K562 (cell line): ENCODE data around the gene RABGAP1L.

Experiments used
- BRCA1 ChIP-seq, 2 experiments: fragments of 450-650 bp in 1 of 2; sonication (generic) in 1 of 2; formaldehyde crosslinking in 1 of 2; IDR thresholded peaks; 2 replicates each; pipeline versions ENCODE4 v1.5.0 to v1.6.1; 2017 to 2020; ENCODE audit warnings: mild to moderate bottlenecking in 1 of 2, missing genetic modification reagents in 1 of 2
- CHD1 ChIP-seq: fragments of 200-600 bp; sonication (generic); IDR thresholded peaks from one replicate; pipeline ENCODE4 v1.6.1; 2012; ENCODE audit warnings: mild to moderate bottlenecking, moderate library complexity, low read length, inconsistent platforms
- CREB1 ChIP-seq, 2 experiments: sonication (generic) in 1 of 2; formaldehyde crosslinking in 1 of 2; IDR thresholded peaks; 2 replicates each; pipeline versions ENCODE4 v1.6.1 to v1.8.0; 2012 to 2022; ENCODE audit warnings: inconsistent platforms in 1 of 2, mild to moderate bottlenecking in 1 of 2, missing genetic modification reagents in 1 of 2, moderate library complexity in 1 of 2
- EP300 ChIP-seq: IDR thresholded peaks from 2 replicates; pipeline ENCODE4 v1.6.1; 2012; ENCODE audit warnings: low read length, improper control_type of control experiment
- EZH2 ChIP-seq: IDR thresholded peaks from 2 replicates; pipeline ENCODE4 v1.6.1; 2012; ENCODE audit warnings: low read depth, mild to moderate bottlenecking, inconsistent platforms, low read length, borderline replicate concordance
- HNRNPL ChIP-seq: fragments of 200-400 bp; formaldehyde crosslinking; IDR thresholded peaks from 2 replicates; pipeline ENCODE4 v1.6.1; 2017; ENCODE audit warnings: low read depth, mild to moderate bottlenecking, low read length
- NCOA2 ChIP-seq, 2 experiments: fragments of 450-650 bp; IDR thresholded peaks; 2 replicates each; pipeline ENCODE4 v1.6.1; 2018; ENCODE audit warnings: mild to moderate bottlenecking in 2 of 2, moderate library complexity in 1 of 2; ENCODE audit not compliant: partially characterized antibody in 2 of 2
- SPI1 ChIP-seq: IDR thresholded peaks from 2 replicates; pipeline ENCODE4 v1.6.1; 2011; ENCODE audit warnings: low read depth, low read length, control low read depth, borderline replicate concordance
- TCF7L2 ChIP-seq: fragments of 150-350 bp; IDR thresholded peaks from 2 replicates; pipeline ENCODE4 v1.6.1; 2016; ENCODE audit warnings: low read depth, mild to moderate bottlenecking, low read length, moderate library complexity
- TF ChIP-seq, protein P1 (sequence below), 3 experiments: IDR thresholded peaks in 2 of 3; conservative IDR thresholded peaks in 1 of 3; 2 replicates each; pipeline ENCODE4 v1.5.1; 2011 to 2012; ENCODE audit warnings: low read length in 3 of 3, mild to moderate bottlenecking in 3 of 3, control low read depth in 2 of 3, improper control_type of control experiment in 1 of 3, inconsistent platforms in 1 of 3, low read depth in 1 of 3, mixed read lengths in 1 of 3, moderate library complexity in 1 of 3; ENCODE audit not compliant: insufficient read depth in 2 of 3
- TF ChIP-seq, protein P2 (sequence below): sonication (generic); formaldehyde crosslinking; IDR thresholded peaks from 2 replicates; pipeline ENCODE4 v1.8.1; 2023; ENCODE audit warnings: mild to moderate bottlenecking, missing genetic modification reagents, moderate library complexity
- TF ChIP-seq, protein P3 (sequence below), 2 experiments: fragments of 450-650 bp; formaldehyde crosslinking in 1 of 2; IDR thresholded peaks; 2 replicates each; pipeline versions ENCODE4 v1.4.0 to v1.6.1; 2014 to 2020; ENCODE audit warnings: mild to moderate bottlenecking in 2 of 2, borderline replicate concordance in 1 of 2, low read depth in 1 of 2
- TF ChIP-seq, protein P4 (sequence below): fragments of 200-800 bp; sonication (Bioruptor generic); IDR thresholded peaks from 2 replicates; pipeline ENCODE4 v1.6.1; 2017; ENCODE audit warnings: missing genetic modification characterization, missing compliant biosample characterization
- TF ChIP-seq, protein P5 (sequence below): sonication (generic); formaldehyde crosslinking; IDR thresholded peaks from 2 replicates; pipeline ENCODE4 v1.5.0; 2020; ENCODE audit warnings: missing genetic modification reagents

DNA sequence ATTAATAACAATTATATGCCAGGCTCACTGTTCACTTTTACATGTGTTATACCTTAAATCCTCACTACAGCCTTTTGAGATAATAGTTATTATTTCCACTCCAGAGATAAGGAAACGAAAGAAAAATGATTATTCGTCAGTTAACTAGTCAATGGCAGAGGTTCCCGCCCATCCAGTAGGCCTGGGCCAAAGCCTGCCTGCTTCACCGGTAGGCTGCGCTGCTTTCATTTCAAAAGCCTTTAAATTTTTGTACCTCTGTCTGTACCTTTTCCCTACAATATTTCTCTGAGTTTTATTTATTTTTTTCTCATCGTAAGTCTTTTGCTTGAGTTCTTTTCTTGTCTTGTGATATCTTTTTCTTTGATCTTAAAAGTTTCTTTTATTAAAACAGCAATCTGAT lies 292.1 kb downstream of the RABGAP1L start:
- TF ChIP-seq NCOA2 (IDR thresholded peaks at IDR 0.05; ENCODE audit: partially characterized antibody in 2 of 2) (no peak), TCF7L2 (no peak), CREB1 (IDR thresholded peaks at IDR 0.05) (no peak), CREB1 (CRISPR knock-in tag; IDR thresholded peaks at IDR 0.05) (no peak), HNRNPL (no peak), EZH2 (no peak), CHD1 (no peak), BRCA1 (IDR thresholded peaks at IDR 0.05) (no peak), BRCA1 (CRISPR knock-in tag; IDR thresholded peaks at IDR 0.05) (no peak), EP300 (no peak), SPI1 (no peak)
- TF ChIP-seq, protein P1, sequence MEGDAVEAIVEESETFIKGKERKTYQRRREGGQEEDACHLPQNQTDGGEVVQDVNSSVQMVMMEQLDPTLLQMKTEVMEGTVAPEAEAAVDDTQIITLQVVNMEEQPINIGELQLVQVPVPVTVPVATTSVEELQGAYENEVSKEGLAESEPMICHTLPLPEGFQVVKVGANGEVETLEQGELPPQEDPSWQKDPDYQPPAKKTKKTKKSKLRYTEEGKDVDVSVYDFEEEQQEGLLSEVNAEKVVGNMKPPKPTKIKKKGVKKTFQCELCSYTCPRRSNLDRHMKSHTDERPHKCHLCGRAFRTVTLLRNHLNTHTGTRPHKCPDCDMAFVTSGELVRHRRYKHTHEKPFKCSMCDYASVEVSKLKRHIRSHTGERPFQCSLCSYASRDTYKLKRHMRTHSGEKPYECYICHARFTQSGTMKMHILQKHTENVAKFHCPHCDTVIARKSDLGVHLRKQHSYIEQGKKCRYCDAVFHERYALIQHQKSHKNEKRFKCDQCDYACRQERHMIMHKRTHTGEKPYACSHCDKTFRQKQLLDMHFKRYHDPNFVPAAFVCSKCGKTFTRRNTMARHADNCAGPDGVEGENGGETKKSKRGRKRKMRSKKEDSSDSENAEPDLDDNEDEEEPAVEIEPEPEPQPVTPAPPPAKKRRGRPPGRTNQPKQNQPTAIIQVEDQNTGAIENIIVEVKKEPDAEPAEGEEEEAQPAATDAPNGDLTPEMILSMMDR (IDR thresholded peaks at IDR 0.05 in 2 of 3, conservative IDR thresholded peaks at IDR 0.05 in 1 of 3; ENCODE audit: insufficient read depth in 2 of 3, low read depth in 1 of 3, low read length in 3 of 3) = no peak
- TF ChIP-seq, protein P2, sequence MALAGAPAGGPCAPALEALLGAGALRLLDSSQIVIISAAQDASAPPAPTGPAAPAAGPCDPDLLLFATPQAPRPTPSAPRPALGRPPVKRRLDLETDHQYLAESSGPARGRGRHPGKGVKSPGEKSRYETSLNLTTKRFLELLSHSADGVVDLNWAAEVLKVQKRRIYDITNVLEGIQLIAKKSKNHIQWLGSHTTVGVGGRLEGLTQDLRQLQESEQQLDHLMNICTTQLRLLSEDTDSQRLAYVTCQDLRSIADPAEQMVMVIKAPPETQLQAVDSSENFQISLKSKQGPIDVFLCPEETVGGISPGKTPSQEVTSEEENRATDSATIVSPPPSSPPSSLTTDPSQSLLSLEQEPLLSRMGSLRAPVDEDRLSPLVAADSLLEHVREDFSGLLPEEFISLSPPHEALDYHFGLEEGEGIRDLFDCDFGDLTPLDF (CRISPR knock-in tag) = no peak
- TF ChIP-seq, protein P3, sequence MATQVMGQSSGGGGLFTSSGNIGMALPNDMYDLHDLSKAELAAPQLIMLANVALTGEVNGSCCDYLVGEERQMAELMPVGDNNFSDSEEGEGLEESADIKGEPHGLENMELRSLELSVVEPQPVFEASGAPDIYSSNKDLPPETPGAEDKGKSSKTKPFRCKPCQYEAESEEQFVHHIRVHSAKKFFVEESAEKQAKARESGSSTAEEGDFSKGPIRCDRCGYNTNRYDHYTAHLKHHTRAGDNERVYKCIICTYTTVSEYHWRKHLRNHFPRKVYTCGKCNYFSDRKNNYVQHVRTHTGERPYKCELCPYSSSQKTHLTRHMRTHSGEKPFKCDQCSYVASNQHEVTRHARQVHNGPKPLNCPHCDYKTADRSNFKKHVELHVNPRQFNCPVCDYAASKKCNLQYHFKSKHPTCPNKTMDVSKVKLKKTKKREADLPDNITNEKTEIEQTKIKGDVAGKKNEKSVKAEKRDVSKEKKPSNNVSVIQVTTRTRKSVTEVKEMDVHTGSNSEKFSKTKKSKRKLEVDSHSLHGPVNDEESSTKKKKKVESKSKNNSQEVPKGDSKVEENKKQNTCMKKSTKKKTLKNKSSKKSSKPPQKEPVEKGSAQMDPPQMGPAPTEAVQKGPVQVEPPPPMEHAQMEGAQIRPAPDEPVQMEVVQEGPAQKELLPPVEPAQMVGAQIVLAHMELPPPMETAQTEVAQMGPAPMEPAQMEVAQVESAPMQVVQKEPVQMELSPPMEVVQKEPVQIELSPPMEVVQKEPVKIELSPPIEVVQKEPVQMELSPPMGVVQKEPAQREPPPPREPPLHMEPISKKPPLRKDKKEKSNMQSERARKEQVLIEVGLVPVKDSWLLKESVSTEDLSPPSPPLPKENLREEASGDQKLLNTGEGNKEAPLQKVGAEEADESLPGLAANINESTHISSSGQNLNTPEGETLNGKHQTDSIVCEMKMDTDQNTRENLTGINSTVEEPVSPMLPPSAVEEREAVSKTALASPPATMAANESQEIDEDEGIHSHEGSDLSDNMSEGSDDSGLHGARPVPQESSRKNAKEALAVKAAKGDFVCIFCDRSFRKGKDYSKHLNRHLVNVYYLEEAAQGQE (IDR thresholded peaks at IDR 0.05; ENCODE audit: borderline replicate concordance) = no peak
- TF ChIP-seq, protein P3 (CRISPR knock-in tag; IDR thresholded peaks at IDR 0.05; ENCODE audit: low read depth) = no peak
- TF ChIP-seq, protein P4, sequence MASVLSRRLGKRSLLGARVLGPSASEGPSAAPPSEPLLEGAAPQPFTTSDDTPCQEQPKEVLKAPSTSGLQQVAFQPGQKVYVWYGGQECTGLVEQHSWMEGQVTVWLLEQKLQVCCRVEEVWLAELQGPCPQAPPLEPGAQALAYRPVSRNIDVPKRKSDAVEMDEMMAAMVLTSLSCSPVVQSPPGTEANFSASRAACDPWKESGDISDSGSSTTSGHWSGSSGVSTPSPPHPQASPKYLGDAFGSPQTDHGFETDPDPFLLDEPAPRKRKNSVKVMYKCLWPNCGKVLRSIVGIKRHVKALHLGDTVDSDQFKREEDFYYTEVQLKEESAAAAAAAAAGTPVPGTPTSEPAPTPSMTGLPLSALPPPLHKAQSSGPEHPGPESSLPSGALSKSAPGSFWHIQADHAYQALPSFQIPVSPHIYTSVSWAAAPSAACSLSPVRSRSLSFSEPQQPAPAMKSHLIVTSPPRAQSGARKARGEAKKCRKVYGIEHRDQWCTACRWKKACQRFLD (CRISPR knock-in tag) = no peak
- TF ChIP-seq, protein P5, sequence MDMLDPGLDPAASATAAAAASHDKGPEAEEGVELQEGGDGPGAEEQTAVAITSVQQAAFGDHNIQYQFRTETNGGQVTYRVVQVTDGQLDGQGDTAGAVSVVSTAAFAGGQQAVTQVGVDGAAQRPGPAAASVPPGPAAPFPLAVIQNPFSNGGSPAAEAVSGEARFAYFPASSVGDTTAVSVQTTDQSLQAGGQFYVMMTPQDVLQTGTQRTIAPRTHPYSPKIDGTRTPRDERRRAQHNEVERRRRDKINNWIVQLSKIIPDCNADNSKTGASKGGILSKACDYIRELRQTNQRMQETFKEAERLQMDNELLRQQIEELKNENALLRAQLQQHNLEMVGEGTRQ = no peak
